ENCODE data around the gene RCOR2.
"Not testable (repeated sequence)": the region's sequence is repeated elsewhere in the genome, so short reads cannot be mapped to it uniquely, and the experiment has no call there.

RCOR2 gene

DNA sequence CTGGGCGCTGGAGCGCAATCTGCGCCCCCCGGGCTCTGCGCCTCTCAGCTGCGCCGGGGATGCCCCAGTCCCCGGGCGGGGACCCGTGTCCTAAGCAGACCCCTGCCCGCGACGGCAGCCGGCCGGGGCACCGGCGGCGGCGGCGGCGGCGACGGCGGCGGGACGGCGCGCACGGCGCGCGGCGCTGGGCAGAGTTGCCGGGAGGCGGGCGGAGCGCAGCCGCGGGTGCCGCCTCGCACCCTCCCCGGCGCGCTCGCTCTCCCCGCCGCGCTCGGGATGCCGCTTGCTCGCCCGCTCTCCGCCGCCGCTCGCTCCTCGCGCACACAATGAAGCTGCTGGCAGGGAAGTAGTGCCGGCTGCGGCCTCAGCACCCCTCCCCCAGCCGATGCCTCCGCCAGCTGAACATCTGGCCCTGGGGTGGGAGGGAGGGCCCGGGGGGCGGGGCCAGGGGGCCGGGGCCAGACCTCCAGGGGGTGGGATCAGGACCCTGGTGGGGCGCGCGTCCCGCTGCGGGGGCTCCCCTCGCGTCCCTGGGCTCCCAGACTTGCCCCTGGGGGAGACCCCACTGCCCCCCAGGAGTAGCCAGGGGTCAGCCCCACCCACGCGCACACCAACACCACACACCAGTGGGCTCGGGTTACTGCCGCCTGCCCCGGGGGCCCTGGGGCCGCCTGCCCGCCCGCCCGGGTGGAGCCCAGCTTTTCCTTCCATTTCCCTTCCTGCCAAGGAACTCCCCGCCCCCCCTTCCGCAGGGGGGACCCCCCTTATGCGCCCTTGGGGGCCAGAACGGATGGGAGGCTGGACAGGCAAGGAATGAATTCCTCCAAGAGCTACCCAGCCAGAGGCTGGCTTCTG, at the start of gene RCOR2:
Gene RCOR2 (minus strand): TSS at position 328 of the 855 bp plus-strand sequence. CDS start 708 bp downstream, outside the sequence.
- peak; percentile 81 for DNase-seq

- DNase-seq = no peak
These were observed 49.5 kb upstream of the RCOR2 start for GRCh38 chr11:63966444-63966843.

DNA sequence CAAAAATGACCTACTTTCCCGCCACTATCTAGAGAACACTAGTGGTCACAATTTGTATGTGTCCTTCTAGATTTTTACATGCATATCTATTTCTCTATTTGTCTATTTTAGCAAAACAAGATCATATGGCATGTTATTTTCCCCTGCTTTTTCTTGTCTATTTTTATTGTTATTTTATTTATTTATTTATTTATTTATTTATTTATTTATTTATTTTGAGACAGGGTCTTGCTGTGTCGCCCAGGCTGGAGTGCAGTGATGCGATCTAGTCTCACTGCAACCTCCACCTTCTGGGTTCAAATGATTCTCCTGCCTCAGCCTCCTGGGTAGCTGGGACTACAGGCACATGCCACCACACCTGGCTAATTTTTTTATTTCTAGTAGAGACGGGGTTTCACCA, 46.9 kb upstream of the RCOR2 start:
- DNase-seq = not testable (repeated sequence)

- peak; percentile 48 for DNase-seq
These were observed 44.8 kb upstream of the RCOR2 start for GRCh38 chr11:63961608-63962412.

DNA sequence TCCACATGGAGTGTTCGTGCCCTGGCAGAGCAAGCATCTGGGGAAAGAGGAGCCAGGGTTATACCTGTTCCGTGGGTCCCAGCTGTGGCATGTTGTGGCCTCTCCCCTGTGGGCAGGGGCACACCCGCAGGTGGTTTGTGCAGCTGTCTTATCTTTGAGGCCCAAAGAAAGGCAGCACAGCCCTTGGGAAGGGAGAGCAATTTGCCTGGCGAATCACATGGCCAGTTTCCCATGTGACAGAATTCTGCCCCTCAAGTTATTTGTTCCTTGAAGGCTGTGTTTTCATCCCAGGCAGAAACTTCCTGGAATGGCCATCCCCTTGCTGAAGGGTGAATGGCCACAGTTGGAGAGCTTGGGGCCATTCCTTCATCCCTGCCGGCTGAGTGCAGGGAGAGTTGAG, 41.0 kb upstream of the RCOR2 start:
- no peak for DNase-seq

- no peak for DNase-seq
These were observed 35.6 kb upstream of the RCOR2 start for GRCh38 chr11:63952570-63952969.

DNA sequence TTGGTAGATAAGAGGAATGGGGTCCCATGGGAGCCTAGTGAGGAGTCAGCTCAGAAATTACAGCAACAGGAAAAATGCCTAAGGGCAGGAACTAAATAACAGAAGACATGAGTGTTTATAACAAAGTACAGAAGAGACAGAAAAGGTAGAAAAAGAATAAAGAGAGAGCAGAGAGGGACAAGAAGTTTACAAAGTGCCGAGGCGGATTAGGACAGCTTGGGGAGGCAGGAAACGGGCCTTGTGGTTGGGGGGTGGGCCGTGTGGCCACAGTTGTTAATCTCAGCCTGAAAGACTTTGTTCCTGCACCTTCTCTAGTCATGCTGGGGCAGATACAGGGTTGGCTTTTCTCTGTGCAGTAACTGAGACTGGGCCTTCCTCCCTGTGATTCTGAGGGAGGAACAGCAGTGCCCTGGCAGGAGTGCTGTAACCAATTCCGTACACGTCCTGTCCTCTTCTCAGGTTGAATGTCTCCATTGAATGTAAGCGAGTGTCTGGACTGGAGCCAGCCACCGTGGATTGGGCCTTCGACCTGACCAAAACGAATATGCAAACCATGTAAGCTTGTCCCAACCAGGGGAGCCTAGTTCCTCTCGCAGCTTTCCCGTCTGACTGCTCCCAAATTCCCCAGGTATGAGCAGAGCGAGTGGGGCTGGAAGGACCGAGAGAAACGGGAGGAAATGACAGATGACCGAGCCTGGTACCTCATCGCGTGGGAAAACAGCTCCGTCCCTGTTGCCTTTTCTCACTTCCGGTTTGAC, 35.0 kb upstream of the RCOR2 start:
- DNase-seq = no peak

GRCh38 chr11:63945477-63946163, 28.7 kb upstream of the RCOR2 start:
- DNase-seq = peak; percentile 35

- no peak for DNase-seq
These were observed 28.0 kb upstream of the RCOR2 start for GRCh38 chr11:63944987-63945386.

DNA sequence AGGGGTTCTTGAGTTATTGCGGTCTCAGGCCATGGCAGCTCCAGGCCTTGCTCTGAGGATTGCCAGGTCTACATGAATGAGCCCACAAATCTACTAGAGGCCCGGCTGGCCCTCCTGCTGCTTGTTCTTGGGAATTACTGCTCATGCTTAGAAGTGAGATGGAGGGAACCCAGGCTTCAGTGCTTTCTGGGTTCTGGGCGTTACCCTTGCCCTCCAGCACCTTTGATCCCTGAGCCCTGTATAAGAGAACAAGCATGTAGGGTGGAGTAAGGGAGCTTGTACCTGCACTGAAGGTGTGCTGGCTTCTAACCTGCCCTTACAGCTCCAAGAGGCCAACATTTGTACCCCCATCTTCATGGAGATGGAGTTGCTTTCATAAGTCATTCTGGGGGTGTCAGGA, 25.8 kb upstream of the RCOR2 start:
- DNase-seq = no peak

DNA sequence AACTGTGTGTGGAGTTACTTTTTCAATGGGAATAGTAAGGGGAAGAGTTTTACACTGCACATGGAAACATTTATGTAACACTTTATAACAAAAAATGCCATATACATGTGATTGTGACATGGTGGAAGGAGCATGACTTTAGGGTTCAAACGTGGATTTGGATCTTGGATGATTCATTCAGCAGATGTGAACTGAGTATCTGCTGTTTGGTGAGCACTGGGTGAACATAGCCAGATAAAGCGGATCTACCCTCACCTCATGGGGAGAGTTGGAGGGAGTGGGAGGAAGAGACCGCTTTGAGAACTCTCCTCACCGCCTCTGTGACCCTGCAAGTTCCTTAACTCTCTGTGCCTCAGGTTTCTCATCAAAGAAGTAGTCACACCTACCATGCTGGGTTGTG, 24.9 kb upstream of the RCOR2 start:
- no peak for DNase-seq

- no peak for DNase-seq
These were observed 23.8 kb upstream of the RCOR2 start for GRCh38 chr11:63940786-63941185.

GRCh38 chr11:63939397-63939891, 22.5 kb upstream of the RCOR2 start:
- no peak for DNase-seq

GRCh38 chr11:63938479-63939396, 21.8 kb upstream of the RCOR2 start, which contains the start of gene NAA40:
NAA40 (plus strand) TSS chr11:63939002; CDS start chr11:63939097, 95 bp downstream.
- peak; percentile 99 for DNase-seq

- DNase-seq = peak; percentile 31
These were observed 20.9 kb upstream of the RCOR2 start for GRCh38 chr11:63937713-63938478.

GRCh38 chr11:63933459-63933858, 16.5 kb upstream of the RCOR2 start:
- DNase-seq = no peak

- no peak for DNase-seq
These were observed 14.9 kb upstream of the RCOR2 start for GRCh38 chr11:63931876-63932275.

DNA sequence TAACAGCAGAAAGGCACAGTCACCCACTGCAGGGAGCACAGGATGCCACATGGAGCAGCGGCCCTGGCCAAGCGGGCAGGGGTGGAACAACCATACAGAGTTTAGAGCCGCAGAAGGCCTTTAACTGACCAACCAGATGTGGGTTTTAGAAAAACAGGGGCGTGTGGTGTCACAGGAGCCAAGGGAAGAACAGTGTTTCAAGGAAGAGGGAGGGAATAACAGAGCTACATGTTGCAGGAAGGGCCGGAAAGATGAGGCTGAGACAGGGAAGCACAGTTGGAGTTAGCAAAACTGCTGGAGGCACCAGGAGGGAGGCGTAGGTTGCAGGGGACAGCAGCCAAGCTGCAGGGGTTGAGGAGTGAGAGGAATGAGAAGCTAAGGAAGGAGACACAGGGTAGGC, 14.1 kb upstream of the RCOR2 start:
- no peak for DNase-seq

GRCh38 chr11:63929616-63930015, 12.7 kb upstream of the RCOR2 start:
- no peak for DNase-seq

DNA sequence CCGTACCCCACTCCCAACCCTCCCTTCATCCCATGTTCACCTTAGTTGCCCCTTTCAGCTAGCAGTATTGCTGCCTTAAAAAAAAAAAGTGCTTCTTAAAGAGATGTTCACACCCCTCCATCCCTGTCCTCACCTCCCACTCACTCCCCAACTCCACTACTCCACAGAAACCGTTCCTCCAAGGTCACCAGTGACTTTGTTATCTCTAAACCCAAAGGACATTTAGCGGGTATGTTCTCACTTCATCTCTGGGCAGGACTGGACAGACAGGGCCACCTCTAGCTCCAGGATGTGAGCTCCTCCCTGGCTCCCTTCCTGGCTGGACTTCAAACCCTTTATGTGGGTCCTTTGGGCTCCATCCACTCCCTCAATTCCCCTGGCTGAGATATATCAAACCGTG, 6.4 kb upstream of the RCOR2 start:
- no peak for DNase-seq

Measured in NCI-H774 (cell line).